CD4-positive, alpha-beta T cell (primary cell): ENCODE measurements around the gene ALDH16A1. TPM values are rescaled to one million over a fixed set of nuclear protein-coding genes. Genes with fewer than 3 reads are reported as not detected.

Experiments used
- ATAC-seq: fragments of 200-7000 bp; cut with Tn5 transposase; one replicate; pipeline ENCODE4 v1.10.0; 2022; ENCODE audit warnings: mild to moderate bottlenecking; ENCODE audit not compliant: poor library complexity
- CTCF ChIA-PET: fragments of 350-600 bp; sonication (Branson Sonifier 250); formaldehyde crosslinking; loops from one replicate; lab custom pipeline; 2021; ENCODE audit warnings: antibody characterized with exemption, inconsistent platforms; lab: Charles Lee
- POLR2A ChIA-PET: fragments of 350-600 bp; sonication (Branson Sonifier 250); formaldehyde crosslinking; loops from one replicate; lab custom pipeline; 2021; ENCODE audit warnings: antibody characterized with exemption, inconsistent platforms; lab: Charles Lee
- DNase-seq, 14 experiments: peaks; one replicate each; pipeline ENCODE4 v3.0.0-alpha.2; 2013 to 2020; ENCODE audit warnings: mixed read lengths in 2 of 14
- H3K27ac ChIP-seq, 2 donors: one replicate each; pipeline versions ENCODE4 v1.5.1 to v1.7.0; 2013; ENCODE audit warnings: low read length in 2 of 2, low read depth in 1 of 2, mild to moderate bottlenecking in 1 of 2
- H3K27me3 ChIP-seq, 2 experiments: 1 replicate in 1 of 2; 2 replicates in 1 of 2; pipeline versions ENCODE4 v1.6.1 to v1.7.0; 2013; ENCODE audit warnings: low read length in 2 of 2, control low read depth in 1 of 2, mild to moderate bottlenecking in 1 of 2, moderate library complexity in 1 of 2; ENCODE audit not compliant: insufficient read depth in 2 of 2, control insufficient read depth in 1 of 2
- H3K36me3 ChIP-seq: one replicate; pipeline ENCODE4 v1.6.1; 2013; ENCODE audit warnings: low read length, control low read depth; ENCODE audit not compliant: insufficient read depth
- H3K4me1 ChIP-seq: one replicate; pipeline ENCODE4 v1.6.1; 2013; ENCODE audit warnings: low read length, control low read depth; ENCODE audit not compliant: insufficient read depth
- H3K4me3 ChIP-seq: one replicate; pipeline ENCODE4 v1.5.1; 2013; ENCODE audit warnings: mild to moderate bottlenecking, low read length, moderate library complexity
- H3K9me3 ChIP-seq, 2 experiments: 1 replicate in 1 of 2; 2 replicates in 1 of 2; pipeline versions ENCODE4 v1.6.1 to v1.7.0; 2013; ENCODE audit warnings: low read length in 2 of 2, mild to moderate bottlenecking in 2 of 2, control low read depth in 1 of 2, moderate library complexity in 1 of 2; ENCODE audit not compliant: control insufficient read depth in 1 of 2, insufficient read depth in 1 of 2
- H3K27ac Mint-ChIP-seq: one replicate; pipeline ENCODE4 v1.8.0; 2020; ENCODE audit warnings: mixed read lengths
- H3K27me3 Mint-ChIP-seq: one replicate; pipeline ENCODE4 v1.8.0; 2021; ENCODE audit warnings: mixed read lengths
- H3K36me3 Mint-ChIP-seq: one replicate; pipeline ENCODE4 v1.8.0; 2021; ENCODE audit warnings: low read depth, mixed read lengths
- H3K4me1 Mint-ChIP-seq: one replicate; pipeline ENCODE4 v1.8.0; 2021; ENCODE audit warnings: low read depth, mixed read lengths
- H3K4me3 Mint-ChIP-seq: one replicate; pipeline ENCODE4 v1.8.0; 2020; ENCODE audit warnings: mild to moderate bottlenecking, mixed read lengths
- H3K9me3 Mint-ChIP-seq: one replicate; pipeline ENCODE4 v1.8.0; 2020; ENCODE audit warnings: mixed read lengths
- intact Hi-C, 2 experiments: fragments of 100-400 bp; cut with DNase I in 1 of 2; cut with micrococcal nuclease in 1 of 2; formaldehyde crosslinking; loops; one replicate each; pipeline versions ENCODE4 v1.15.1 to v1.9.0; 2023 to 2025; cut with DNase I, micrococcal nuclease
- total RNA-seq, 174 experiments: library from RNA in 2 of 174; stranded (reverse) in 2 of 174; gene quantifications; one replicate each; pipeline ENCODE4 v1.2.3 and lab custom pipeline; 2021 to 2026
- TF ChIP-seq, protein P1 (sequence below): fragments of 200-600 bp; IDR thresholded peaks from one replicate; pipeline ENCODE4 v1.8.0; 2022; ENCODE audit warnings: antibody characterized with exemption, mild to moderate bottlenecking

The ALDH16A1 gene
- total RNA-seq, 2 experiments from 2014 or later: 25.1 to 25.8 TPM

DNA sequence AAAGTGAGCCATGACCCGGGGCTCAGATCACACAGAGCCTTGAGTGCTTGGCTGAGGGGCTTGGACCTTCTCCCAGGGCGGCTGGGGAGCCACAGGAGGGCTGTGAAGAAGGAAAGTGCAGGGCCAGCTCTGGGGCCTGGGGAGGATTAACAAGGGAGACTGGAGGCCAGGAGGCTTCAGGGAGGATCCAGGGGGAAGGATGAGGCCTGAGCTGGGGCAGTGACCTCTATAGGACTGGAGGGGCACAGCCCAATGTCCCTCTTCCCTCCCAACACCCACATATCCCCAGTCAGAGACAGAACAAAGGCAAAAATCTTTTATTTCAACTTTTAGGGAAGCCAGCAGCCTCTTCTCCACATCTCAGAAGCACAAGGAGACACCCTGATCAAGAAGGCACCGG, 7.0 kb upstream of the ALDH16A1 start:
- H3K27me3 Mint-ChIP-seq: peaks cover 22% of the 10 kb centered on the region
- H3K27ac ChIP-seq: no peak overlapping the region
- no peaks in the 10 kb centered on the region for H3K9me3 Mint-ChIP-seq
- intact Hi-C loops: loop anchor here in 1 of 2 experiments (10.0 kb wide), 1 partner anchor 451 kb away; the partner anchor contains the start of genes GYS1 and RUVBL2
- H3K27ac Mint-ChIP-seq: no peak overlapping the region
- ATAC-seq (no peak), DNase-seq (no peak)
- H3K4me1 Mint-ChIP-seq: peaks cover 41% of the 10 kb centered on the region
- peaks cover 32% of the 10 kb centered on the region for H3K36me3 ChIP-seq
- no peak overlapping the region for H3K4me3 ChIP-seq
- H3K9me3 ChIP-seq: no peaks in the 10 kb centered on the region
- H3K27me3 ChIP-seq: peaks cover 14 to 15% of the 10 kb centered on the region in 2 experiments
- peaks cover 63% of the 10 kb centered on the region for H3K4me1 ChIP-seq
- POLR2A ChIA-PET: no interaction called here
- H3K36me3 Mint-ChIP-seq: peaks cover 53% of the 10 kb centered on the region
- peak overlapping the region; percentile 25 for H3K4me3 Mint-ChIP-seq
- TF ChIP-seq, protein P1, sequence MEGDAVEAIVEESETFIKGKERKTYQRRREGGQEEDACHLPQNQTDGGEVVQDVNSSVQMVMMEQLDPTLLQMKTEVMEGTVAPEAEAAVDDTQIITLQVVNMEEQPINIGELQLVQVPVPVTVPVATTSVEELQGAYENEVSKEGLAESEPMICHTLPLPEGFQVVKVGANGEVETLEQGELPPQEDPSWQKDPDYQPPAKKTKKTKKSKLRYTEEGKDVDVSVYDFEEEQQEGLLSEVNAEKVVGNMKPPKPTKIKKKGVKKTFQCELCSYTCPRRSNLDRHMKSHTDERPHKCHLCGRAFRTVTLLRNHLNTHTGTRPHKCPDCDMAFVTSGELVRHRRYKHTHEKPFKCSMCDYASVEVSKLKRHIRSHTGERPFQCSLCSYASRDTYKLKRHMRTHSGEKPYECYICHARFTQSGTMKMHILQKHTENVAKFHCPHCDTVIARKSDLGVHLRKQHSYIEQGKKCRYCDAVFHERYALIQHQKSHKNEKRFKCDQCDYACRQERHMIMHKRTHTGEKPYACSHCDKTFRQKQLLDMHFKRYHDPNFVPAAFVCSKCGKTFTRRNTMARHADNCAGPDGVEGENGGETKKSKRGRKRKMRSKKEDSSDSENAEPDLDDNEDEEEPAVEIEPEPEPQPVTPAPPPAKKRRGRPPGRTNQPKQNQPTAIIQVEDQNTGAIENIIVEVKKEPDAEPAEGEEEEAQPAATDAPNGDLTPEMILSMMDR: no peak
- CTCF ChIA-PET: interaction anchor here (1.2 to 3.9 kb wide), 5 partner anchors 13 to 30 kb away, joined by 3 to 19 read pairs (median 7); partner anchors contain the start of gene FLT3LG

DNA sequence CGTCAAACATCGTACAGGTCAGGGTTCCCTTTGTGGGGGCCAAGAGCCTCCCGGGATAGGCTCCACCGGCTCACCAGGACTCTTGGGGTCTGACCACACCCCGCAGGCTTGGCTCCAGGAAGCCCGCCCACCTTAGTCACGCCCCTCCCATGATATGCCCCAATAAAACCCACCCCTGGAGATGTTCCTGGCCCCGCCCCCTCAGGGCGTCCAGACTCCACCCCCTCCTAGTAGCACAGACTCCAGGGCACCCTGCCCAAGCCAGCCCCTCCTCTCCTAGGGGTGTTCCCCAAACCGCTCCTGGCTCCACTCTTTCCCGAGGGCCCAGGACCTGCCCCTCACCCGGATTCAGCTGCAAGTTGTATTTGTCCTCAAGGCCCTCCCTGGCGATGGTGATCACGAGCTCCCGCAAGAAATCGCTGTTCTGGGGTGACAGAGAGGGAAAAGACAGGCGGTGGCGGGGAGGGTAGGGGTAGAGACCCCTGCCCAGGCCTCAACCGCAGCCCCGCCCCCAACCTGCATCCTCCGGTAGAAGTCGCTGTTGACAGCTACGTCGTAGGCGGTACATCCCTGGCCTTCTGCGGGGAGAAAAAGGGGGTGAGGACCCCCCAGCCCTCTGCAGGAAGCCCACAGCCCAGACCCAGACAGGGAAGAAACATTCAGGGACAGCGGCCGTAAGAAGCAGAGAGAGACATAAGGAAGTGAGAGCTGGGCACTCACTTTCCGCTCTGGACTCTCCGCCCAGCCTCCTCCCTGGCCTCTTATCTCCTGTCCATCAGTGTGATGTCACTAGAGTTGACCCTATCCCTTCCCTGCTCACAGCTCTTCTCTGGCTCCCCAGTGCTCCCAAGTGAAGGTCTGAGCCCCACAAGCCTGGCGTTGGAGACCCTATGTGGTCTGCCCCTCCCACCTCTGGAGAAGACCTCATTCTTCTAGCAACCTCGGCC, 5.3 kb upstream of the ALDH16A1 start:
- no peaks in the 10 kb centered on the region for H3K9me3 ChIP-seq
- intact Hi-C loops: loop anchor here in 1 of 2 experiments (10.0 kb wide), 1 partner anchor 453 kb away; the partner anchor contains the start of genes GYS1 and RUVBL2
- CTCF ChIA-PET: interaction anchor here (0.6 to 1.4 kb wide), 3 partner anchors 22 to 56 kb away, joined by 3 read pairs; no protein-coding TSS in a partner anchor

GRCh38 chr19:49448432-49448786, 4.6 kb upstream of the ALDH16A1 start:
- intact Hi-C loops: loop anchor here in 1 of 2 experiments (10.0 kb wide), 1 partner anchor 454 kb away; the partner anchor contains the start of genes GYS1 and RUVBL2
- POLR2A ChIA-PET: interaction anchor here (0.7 kb wide), 1 partner anchor 28 kb away, joined by 3 read pairs; no protein-coding TSS in a partner anchor
- Mint-ChIP-seq H3K27me3 (peaks cover 4% of the 10 kb centered on the region), H3K27ac (peak overlapping the region; percentile 20), H3K9me3 (no peaks in the 10 kb centered on the region), H3K36me3 (peaks cover 66% of the 10 kb centered on the region), H3K4me3 (peak overlapping the region; percentile 76), H3K4me1 (peaks cover 45% of the 10 kb centered on the region)
- Histone ChIP-seq H3K27me3 (no peaks in the 10 kb centered on the region), H3K36me3 (peaks cover 32% of the 10 kb centered on the region), H3K4me3 (no peak overlapping the region), H3K4me1 (peaks cover 63% of the 10 kb centered on the region), H3K27ac (no peak overlapping the region), H3K9me3 (no peaks in the 10 kb centered on the region)
- DNase-seq: no peak
- no peak for ATAC-seq
- TF ChIP-seq, protein P1: no peak
- CTCF ChIA-PET: no interaction called here

More for the DNA sequence above, 5.3 kb upstream of the ALDH16A1 start:
- Histone ChIP-seq H3K27me3 (no peaks in the 10 kb centered on the region), H3K36me3 (peaks cover 32% of the 10 kb centered on the region), H3K4me3 (no peak overlapping the region), H3K4me1 (peaks cover 63% of the 10 kb centered on the region), H3K27ac (no peak overlapping the region)
- ATAC-seq: no peak
- Mint-ChIP-seq H3K4me3 (no peak overlapping the region), H3K4me1 (peaks cover 41% of the 10 kb centered on the region), H3K27ac (peak overlapping the region; percentile 20), H3K27me3 (peaks cover 8% of the 10 kb centered on the region), H3K36me3 (peaks cover 62% of the 10 kb centered on the region), H3K9me3 (no peaks in the 10 kb centered on the region)
- POLR2A ChIA-PET: no interaction called here
- TF ChIP-seq, protein P1: no peak
- peak in 2 of 14 experiments; percentile 16 to 53 for DNase-seq
